ENCODE results near the gene FAM118A. TPM values are rescaled to one million over a fixed set of nuclear protein-coding genes. Genes with fewer than 3 reads are reported as not detected.

FAM118A gene
- total and polyA plus RNA-seq, 9 of the 15 experiments (the other 6 are each of a cell fraction or from before 2014, with no cell fraction given), result 17.0 to 223 (median 59.4) TPM

GRCh38 chr22:45271667-45272201, 38.0 kb upstream of the FAM118A start:
- peaks cover 0 to 5% of the 10 kb centered on the region in 2 experiments; a peak in 2 of 5 replicates for H3K27me3 ChIP-seq (ENCODE audit: control insufficient read depth in 2 of 2, insufficient read depth in 2 of 2, low read length in 2 of 2)
- no peaks in the 10 kb centered on the region for H4K20me1 ChIP-seq (replicated peaks; ENCODE audit: control insufficient read depth, insufficient read depth, low read length)
- no peaks in the 10 kb centered on the region for H3K79me2 ChIP-seq (ENCODE audit: control insufficient read depth, insufficient read depth, low read length)
- no peaks in the 10 kb centered on the region for H3K9me1 ChIP-seq (ENCODE audit: control insufficient read depth, insufficient read depth, low read length)
- no peak for ATAC-seq
- DNase-seq (ENCODE audit: extremely low read depth in 1 of 4, low spot score in 3 of 4), result no peak
- H3K9ac ChIP-seq (ENCODE audit: insufficient read depth in 1 of 2, low read depth in 2 of 2, low read length in 2 of 2), result no peak overlapping the region
- no peak overlapping the region for H3K4me2 ChIP-seq (ENCODE audit: insufficient read depth, low read length)
- no peak overlapping the region for H3K4me3 ChIP-seq
- intact Hi-C loops (cut with micrococcal nuclease), result no loop called here
- ChIA-PET POLR2A (interaction anchor here (0.7 to 1.0 kb wide), 2 partner anchors 116 to 177 kb away, joined by 3 to 4 read pairs; no protein-coding TSS in a partner anchor), CTCF (ENCODE audit: low intra/inter-chr PET ratio) (no interaction called here)
- no peak for FAIRE-seq
- H3K36me3 ChIP-seq (ENCODE audit: control insufficient read depth, insufficient read depth, low read length), result no peaks in the 10 kb centered on the region
- WGBS (ENCODE audit: insufficient coverage, low coverage, missing lambda C conversion rate), result 15% methylated on average over 12 of the region's 13 CpGs
- H3K9me3 ChIP-seq (replicated peaks; ENCODE audit: control insufficient read depth, insufficient read depth, low read depth, low read length), result no peaks in the 10 kb centered on the region
- in situ Hi-C loops (cut with MboI), result no loop called here
- peaks cover 0 to 9% of the 10 kb centered on the region in 2 experiments; a peak in 3 of 5 replicates for H3K4me1 ChIP-seq (replicated peaks in 1 of 2; ENCODE audit: control insufficient read depth in 2 of 2, insufficient read depth in 2 of 2, low read length in 2 of 2)
- BruUV-seq (replicated peaks), result no TSS peak
- no peak overlapping the region for H3K27ac ChIP-seq (ENCODE audit: extremely low read depth, low read depth, low read length)
- H2AFZ ChIP-seq (ENCODE audit: low read depth, low read length), result no peak overlapping the region
- TF ChIP-seq ZNF830 (CRISPR knock-in tag; IDR thresholded peaks at IDR 0.05), result no peak
- no peak for TF ChIP-seq CTCFL (IDR thresholded peaks at IDR 0.05; ENCODE audit: borderline replicate concordance, insufficient read depth, low read depth, low read length, poor library complexity, severe bottlenecking)
- TF ChIP-seq NELFE (IDR thresholded peaks at IDR 0.05; ENCODE audit: insufficient read depth, insufficient read length), result no peak
- TF ChIP-seq CHD1 (IDR thresholded peaks at IDR 0.05; ENCODE audit: low read length), result no peak
- TF ChIP-seq ARID3A (IDR thresholded peaks at IDR 0.05; ENCODE audit: borderline replicate concordance, low read depth, low read length), result no peak
- no peak for TF ChIP-seq SMAD3 (CRISPR knock-in tag; conservative IDR thresholded peaks at IDR 0.05)
- TF ChIP-seq FOXM1 (IDR thresholded peaks at IDR 0.05; ENCODE audit: low read depth), result no peak
- no peak for TF ChIP-seq FOXM1 (CRISPR knock-in tag; IDR thresholded peaks at IDR 0.05; ENCODE audit: low read depth)
- no peak for TF ChIP-seq HOXB6 (CRISPR knock-in tag; IDR thresholded peaks at IDR 0.05; ENCODE audit: borderline replicate concordance)
- no peak for TF ChIP-seq ZHX1 (conservative IDR thresholded peaks at IDR 0.05; ENCODE audit: low read length)
- TF ChIP-seq, protein P1, sequence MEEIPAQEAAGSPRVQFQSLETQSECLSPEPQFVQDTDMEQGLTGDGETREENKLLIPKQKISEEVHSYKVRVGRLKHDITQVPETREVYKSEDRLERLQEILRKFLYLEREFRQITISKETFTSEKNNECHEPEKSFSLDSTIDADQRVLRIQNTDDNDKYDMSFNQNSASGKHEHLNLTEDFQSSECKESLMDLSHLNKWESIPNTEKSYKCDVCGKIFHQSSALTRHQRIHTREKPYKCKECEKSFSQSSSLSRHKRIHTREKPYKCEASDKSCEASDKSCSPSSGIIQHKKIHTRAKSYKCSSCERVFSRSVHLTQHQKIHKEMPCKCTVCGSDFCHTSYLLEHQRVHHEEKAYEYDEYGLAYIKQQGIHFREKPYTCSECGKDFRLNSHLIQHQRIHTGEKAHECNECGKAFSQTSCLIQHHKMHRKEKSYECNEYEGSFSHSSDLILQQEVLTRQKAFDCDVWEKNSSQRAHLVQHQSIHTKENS (CRISPR knock-in tag; IDR thresholded peaks at IDR 0.05), result no peak
- TF ChIP-seq ZNF431 (CRISPR knock-in tag; IDR thresholded peaks at IDR 0.05), result no peak
- TF ChIP-seq CREB3 (tag; conservative IDR thresholded peaks at IDR 0.05; ENCODE audit: low read depth), result no peak

Measured in K562 (cell line).